Neural cell (in vitro differentiated cells): ENCODE data around the gene HGF.

Experiments used
- CTCF ChIP-seq: fragments of 450-650 bp; IDR thresholded peaks from 2 replicates; pipeline ENCODE4 v1.5.1; 2014; ENCODE audit warnings: antibody characterized with exemption, mild to moderate bottlenecking, moderate library complexity; ENCODE audit not compliant: poor library complexity, severe bottlenecking
- EP300 ChIP-seq: fragments of 450-650 bp; conservative IDR thresholded peaks from 2 replicates; pipeline ENCODE4 v1.6.1; 2014; ENCODE audit warnings: antibody characterized with exemption, mild to moderate bottlenecking, moderate library complexity; ENCODE audit not compliant: poor library complexity, severe bottlenecking
- EZH2 ChIP-seq: fragments of 200-600, 300-800 bp; shearing (Covaris generic), sonication (generic); IDR thresholded peaks from 2 replicates; pipeline ENCODE4 v1.6.1; 2014; ENCODE audit warnings: antibody characterized with exemption, low read length, borderline replicate concordance, mild to moderate bottlenecking; ENCODE audit not compliant: insufficient read depth, poor library complexity, severe bottlenecking
- POLR2AphosphoS5 ChIP-seq: IDR thresholded peaks from 2 replicates; pipeline ENCODE4 v1.6.1; 2012
- RAD21 ChIP-seq: fragments of 450-650 bp; conservative IDR thresholded peaks from 2 replicates; pipeline ENCODE4 v1.6.1; 2014; ENCODE audit warnings: antibody characterized with exemption, mild to moderate bottlenecking, moderate library complexity
- REST ChIP-seq: IDR thresholded peaks from 2 replicates; pipeline ENCODE4 v1.6.1; 2012; ENCODE audit warnings: borderline replicate concordance
- SMC3 ChIP-seq: fragments of 450-650 bp; conservative IDR thresholded peaks from 2 replicates; pipeline ENCODE4 v1.6.1; 2014; ENCODE audit warnings: antibody characterized with exemption, mild to moderate bottlenecking, moderate library complexity; ENCODE audit not compliant: poor library complexity
- TAF1 ChIP-seq: IDR thresholded peaks from 2 replicates; pipeline ENCODE4 v1.6.1; 2012; ENCODE audit warnings: low read depth

- TF ChIP-seq REST: no peak
- no peak for TF ChIP-seq CTCF
- no peak for TF ChIP-seq EZH2
- no peak for TF ChIP-seq POLR2AphosphoS5
- no peak for TF ChIP-seq EP300
- TF ChIP-seq RAD21: no peak
- TF ChIP-seq SMC3: no peak
- TF ChIP-seq TAF1: no peak
Observed at GRCh38 chr7:81676105-81676811, 93.6 kb downstream of the HGF start.
